H1 (cell line): ENCODE results near the gene FAM9C. TPM values are rescaled to one million over a fixed set of nuclear protein-coding genes. Genes with fewer than 3 reads are reported as not detected.

Source experiments
- CTCF ChIA-PET: fragments of 300-600 bp; sonication (Branson Sonifier 250); formaldehyde crosslinking; loops from one replicate; lab custom pipeline; 2021; ENCODE audit not compliant: partially characterized antibody; lab: Charles Lee
- POLR2A ChIA-PET: fragments of 300-600 bp; sonication (Branson Sonifier 250); formaldehyde crosslinking; loops from one replicate; lab custom pipeline; 2021; ENCODE audit warnings: inconsistent platforms; ENCODE audit not compliant: partially characterized antibody; lab: Charles Lee
- DNase-seq, 2 experiments: peaks; one replicate each; pipeline versions ENCODE4 v3.0.0 to v3.0.0-alpha.2; 2010 to 2022; ENCODE audit warnings: low spot score in 2 of 2, low read depth in 1 of 2, mixed read lengths in 1 of 2
- FAIRE-seq: peaks from 2 replicates; lab custom pipeline; 2011; peaks lifted over from hg19 to GRCh38; lab: Jason Lieb, UNC
- H2AFZ ChIP-seq: 2 replicates; pipeline ENCODE4 v1.8.1; 2012; ENCODE audit warnings: low read length, inconsistent platforms
- H2AK5ac ChIP-seq: 2 replicates; pipeline ENCODE4 v1.6.1; 2013; ENCODE audit warnings: low read depth, low read length
- H2BK120ac ChIP-seq: replicated peaks from 2 replicates; pipeline ENCODE3; 2013; ENCODE audit warnings: low read depth, low read length, inconsistent platforms
- H2BK12ac ChIP-seq: 2 replicates; pipeline ENCODE4 v1.6.1; 2013; ENCODE audit warnings: low read depth, low read length
- H2BK15ac ChIP-seq: 2 replicates; pipeline ENCODE4 v1.6.1; 2013; ENCODE audit warnings: low read length
- H2BK20ac ChIP-seq: 2 replicates; pipeline ENCODE4 v1.6.1; 2013; ENCODE audit warnings: low read length
- H2BK5ac ChIP-seq: 2 replicates; pipeline ENCODE4 v1.6.1; 2013; ENCODE audit warnings: low read depth, low read length
- H3K14ac ChIP-seq: 2 replicates; pipeline ENCODE4 v1.6.1; 2013; ENCODE audit warnings: inconsistent platforms; ENCODE audit not compliant: insufficient read length
- H3K18ac ChIP-seq: 2 replicates; pipeline ENCODE4 v1.6.1; 2013; ENCODE audit warnings: low read length; ENCODE audit errors: extremely low read depth
- H3K23ac ChIP-seq: 2 replicates; pipeline ENCODE4 v1.6.1; 2013; ENCODE audit warnings: inconsistent platforms; ENCODE audit not compliant: insufficient read length
- H3K23me2 ChIP-seq: 2 replicates; pipeline ENCODE4 v1.6.1; 2013; ENCODE audit warnings: low read depth, low read length
- H3K27ac ChIP-seq: 2 replicates; pipeline ENCODE4 v1.6.1; 2011; ENCODE audit warnings: low read depth, low read length, inconsistent platforms
- H3K27me3 ChIP-seq, 4 experiments: replicated peaks in 1 of 4; 1 replicate in 1 of 4; 2 replicates in 3 of 4; pipeline versions ENCODE4 v1.6.1 to v1.8.1; 2011 to 2013; ENCODE audit warnings: low read length in 3 of 4, mild to moderate bottlenecking in 3 of 4, inconsistent platforms in 2 of 4, mixed read lengths in 2 of 4, moderate library complexity in 1 of 4; ENCODE audit not compliant: control insufficient read depth in 3 of 4, insufficient read depth in 3 of 4; ENCODE audit errors: extremely low read depth in 1 of 4
- H3K36me3 ChIP-seq, 4 experiments: 2 replicates each; pipeline versions ENCODE4 v1.6.1 to v1.8.1; 2011 to 2013; ENCODE audit warnings: mild to moderate bottlenecking in 4 of 4, low read length in 3 of 4, moderate library complexity in 2 of 4, control low read depth in 1 of 4, inconsistent platforms in 1 of 4; ENCODE audit not compliant: insufficient read depth in 4 of 4, control insufficient read depth in 2 of 4
- H3K4ac ChIP-seq: replicated peaks from 2 replicates; pipeline ENCODE3; 2013; ENCODE audit warnings: low read length, low read depth, mixed read lengths, inconsistent platforms; ENCODE audit not compliant: insufficient read length
- H3K4me1 ChIP-seq, 4 experiments: replicated peaks in 1 of 4; 1 replicate in 1 of 4; 2 replicates in 3 of 4; pipeline versions ENCODE4 v1.6.1 to v1.8.1; 2011 to 2013; ENCODE audit warnings: low read length in 3 of 4, inconsistent platforms in 2 of 4, mixed read lengths in 1 of 4; ENCODE audit not compliant: insufficient read depth in 4 of 4, control insufficient read depth in 3 of 4
- H3K4me2 ChIP-seq, 2 experiments: 2 replicates each; pipeline versions ENCODE4 v1.6.1 to v1.8.1; 2011 to 2013; ENCODE audit warnings: low read depth in 2 of 2, low read length in 2 of 2, control low read depth in 1 of 2, inconsistent platforms in 1 of 2, mild to moderate bottlenecking in 1 of 2; ENCODE audit not compliant: insufficient read depth in 1 of 2
- H3K4me3 ChIP-seq, 4 experiments: fragments of 200-600, 300-600 bp in 1 of 4; sonication (generic), shearing (Covaris generic), sonication (Bioruptor Twin) in 1 of 4; 2 replicates each; pipeline versions ENCODE4 v1.5.1 to v1.8.1; 2011 to 2016; ENCODE audit warnings: low read length in 4 of 4, low read depth in 3 of 4, control low read depth in 2 of 4, inconsistent platforms in 2 of 4, mild to moderate bottlenecking in 2 of 4, mixed read lengths in 1 of 4, moderate library complexity in 1 of 4; ENCODE audit not compliant: insufficient read depth in 2 of 4; ENCODE audit errors: extremely low read depth in 1 of 4
- H3K56ac ChIP-seq: replicated peaks from 2 replicates; pipeline ENCODE3; 2013; ENCODE audit warnings: low read depth, mild to moderate bottlenecking, mixed read lengths, low read length, inconsistent platforms; ENCODE audit not compliant: insufficient read length
- H3K79me1 ChIP-seq: 2 replicates; pipeline ENCODE4 v1.6.1; 2013; ENCODE audit warnings: low read depth, low read length, control low read depth
- H3K79me2 ChIP-seq, 2 experiments: 2 replicates each; pipeline versions ENCODE4 v1.6.1 to v1.8.1; 2012 to 2013; ENCODE audit warnings: low read length in 2 of 2, mild to moderate bottlenecking in 2 of 2, inconsistent platforms in 1 of 2; ENCODE audit not compliant: insufficient read depth in 2 of 2, control insufficient read depth in 1 of 2
- H3K9ac ChIP-seq, 4 experiments: replicated peaks in 1 of 4; 1 replicate in 1 of 4; 2 replicates in 3 of 4; pipeline versions ENCODE4 v1.6.1 to v1.8.1; 2011 to 2013; ENCODE audit warnings: low read depth in 3 of 4, low read length in 3 of 4, control low read depth in 2 of 4, mild to moderate bottlenecking in 2 of 4, moderate library complexity in 2 of 4, inconsistent platforms in 1 of 4; ENCODE audit errors: extremely low read depth in 1 of 4
- H3K9me3 ChIP-seq, 2 experiments: 2 replicates each; pipeline versions ENCODE4 v1.6.1 to v1.8.1; 2012 to 2013; ENCODE audit warnings: mild to moderate bottlenecking in 2 of 2, moderate library complexity in 2 of 2, control low read depth in 1 of 2, inconsistent platforms in 1 of 2, low read depth in 1 of 2, low read length in 1 of 2, mixed read lengths in 1 of 2; ENCODE audit not compliant: insufficient read depth in 2 of 2
- H4K20me1 ChIP-seq, 2 experiments: replicated peaks in 1 of 2; 2 replicates each; pipeline versions ENCODE3 to v1.8.1; 2011 to 2013; ENCODE audit warnings: inconsistent platforms in 2 of 2, low read length in 2 of 2, mild to moderate bottlenecking in 1 of 2; ENCODE audit not compliant: insufficient read depth in 2 of 2, control insufficient read depth in 1 of 2
- H4K5ac ChIP-seq: 2 replicates; pipeline ENCODE4 v1.6.1; 2013; ENCODE audit warnings: low read length, low read depth, mixed read lengths, inconsistent platforms; ENCODE audit not compliant: insufficient read length
- H4K8ac ChIP-seq: 2 replicates; pipeline ENCODE4 v1.8.0; 2013; ENCODE audit warnings: mild to moderate bottlenecking, moderate library complexity, low read length, inconsistent platforms; ENCODE audit not compliant: insufficient read depth; ENCODE audit errors: extremely low read depth
- H4K91ac ChIP-seq: replicated peaks from 2 replicates; pipeline ENCODE3; 2013; ENCODE audit warnings: low read length, mixed read lengths, inconsistent platforms; ENCODE audit not compliant: insufficient read length
- GABPA ChIP-seq: IDR thresholded peaks from 2 replicates; pipeline ENCODE4 v1.6.1; 2011; ENCODE audit warnings: mild to moderate bottlenecking, low read length, moderate library complexity, borderline replicate concordance; ENCODE audit not compliant: insufficient read depth
- KDM4A ChIP-seq: IDR thresholded peaks from one replicate; pipeline ENCODE4 v1.7.1; 2012; ENCODE audit warnings: low read depth, mild to moderate bottlenecking, moderate library complexity, low read length, inconsistent platforms; ENCODE audit not compliant: severe bottlenecking
- WGBS, 2 experiments: shearing (Covaris generic) in 1 of 2; methylation state at CpG; one replicate each; pipeline versions ENCODE4 v1.1.6 to v1.1.7; 2013 to 2015; ENCODE audit warnings: low lambda C conversion rate in 2 of 2, mixed read lengths in 2 of 2, inconsistent platforms in 1 of 2, low coverage in 1 of 2, missing lambda C conversion rate in 1 of 2; ENCODE audit not compliant: insufficient replicate concordance in 2 of 2, insufficient coverage in 1 of 2, insufficient read length in 1 of 2; ENCODE audit errors: extremely low coverage in 1 of 2, missing lambda C conversion rate in 1 of 2; 5-methylcytosine and 5-hydroxymethylcytosine counted together
- polyA plus RNA-seq, 7 experiments: library from polyadenylated mRNA; depleted of rRNA in 3 of 7; stranded (reverse) in 5 of 7; unstranded in 2 of 7; fragments of >200 nt in 5 of 7; fragments of 200-250 nt in 2 of 7; gene quantifications; 1 replicate in 5 of 7; 2 replicates in 1 of 7; 4 replicates in 1 of 7; pipeline versions ENCODE4 v1.2.1 to v1.2.3, GENCODE V29; 2011 to 2013; ENCODE audit warnings: missing spikeins in 2 of 7, mixed read lengths in 2 of 7
- total RNA-seq: library from RNA; stranded (reverse); fragmentation: NEBNext Ultra II Directional; extraction: Animal tissue kit (Norgen Biotek cat#: 25700); gene quantifications from 2 replicates; pipeline ENCODE4 v1.2.1, GENCODE V29; 2021
- TF ChIP-seq, protein P1 (sequence below): IDR thresholded peaks from 2 replicates; pipeline ENCODE4 v1.6.1; 2011; ENCODE audit warnings: low read length, improper control_type of control experiment

Gene FAM9C
- total and polyA plus RNA-seq, 2 of the 8 experiments (the other 6 are each of a cell fraction or from before 2014, with no cell fraction given), result not detected

DNA sequence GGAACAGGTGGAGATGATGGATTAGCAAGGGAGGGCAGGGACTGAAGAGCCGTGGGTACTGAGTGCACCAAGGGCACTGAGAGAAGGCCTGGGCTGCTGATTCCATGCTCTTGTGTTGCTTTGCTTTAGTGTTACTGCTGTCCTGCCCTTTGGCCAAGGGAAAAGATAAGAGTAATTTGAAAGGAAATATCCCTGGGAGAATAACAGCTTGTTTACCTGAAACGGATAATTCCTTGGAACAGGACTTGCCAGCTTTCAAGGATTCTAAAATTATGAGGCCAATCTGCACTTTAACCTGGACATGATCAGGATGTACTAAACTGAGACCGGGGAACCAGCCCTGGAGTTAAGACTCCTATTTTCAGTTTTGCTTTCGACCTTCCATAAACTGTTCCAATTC lies 20.4 kb downstream of the FAM9C start:
- Histone ChIP-seq H3K56ac (no peak overlapping the region), H2BK5ac (0 out of 2 replicates have a peak overlapping the region, but pooled peaks have one; percentile 66), H4K8ac (no peak overlapping the region), H2BK15ac (no peak overlapping the region), H3K4me1 (peaks cover 0 to 4% (median 2%) of the 10 kb centered on the region in 4 experiments; a peak in 4 of 7 replicates), H3K27ac (no peak overlapping the region), H2BK120ac (no peak overlapping the region), H3K4me2 (no peak overlapping the region), H3K27me3 (no peaks in the 10 kb centered on the region), H3K23ac (no peak overlapping the region), H3K4me3 (no peak overlapping the region), H2BK12ac (no peak overlapping the region), H4K20me1 (no peaks in the 10 kb centered on the region), H3K9ac (no peak overlapping the region), H3K4ac (no peak overlapping the region), H3K79me2 (no peaks in the 10 kb centered on the region), H3K79me1 (no peaks in the 10 kb centered on the region), H3K36me3 (no peaks in the 10 kb centered on the region), H2AFZ (no peak overlapping the region), H3K23me2 (no peaks in the 10 kb centered on the region; the same call in 1 of the 2 replicates), H2BK20ac (no peak overlapping the region), H2AK5ac (no peak overlapping the region), H3K14ac (no peak overlapping the region), H4K5ac (no peak overlapping the region), H3K9me3 (no peaks in the 10 kb centered on the region), H3K18ac (no peak overlapping the region), H4K91ac (no peak overlapping the region)
- WGBS, 2 experiments, result 83% methylated on average over 4 of the region's 4 CpGs; no CpG with 5 or more reads in 1 of the 2 experiments
- TF ChIP-seq KDM4A, result no peak
- TF ChIP-seq, protein P1, sequence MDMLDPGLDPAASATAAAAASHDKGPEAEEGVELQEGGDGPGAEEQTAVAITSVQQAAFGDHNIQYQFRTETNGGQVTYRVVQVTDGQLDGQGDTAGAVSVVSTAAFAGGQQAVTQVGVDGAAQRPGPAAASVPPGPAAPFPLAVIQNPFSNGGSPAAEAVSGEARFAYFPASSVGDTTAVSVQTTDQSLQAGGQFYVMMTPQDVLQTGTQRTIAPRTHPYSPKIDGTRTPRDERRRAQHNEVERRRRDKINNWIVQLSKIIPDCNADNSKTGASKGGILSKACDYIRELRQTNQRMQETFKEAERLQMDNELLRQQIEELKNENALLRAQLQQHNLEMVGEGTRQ, result no peak
- TF ChIP-seq GABPA, result no peak
- CTCF ChIA-PET, result no interaction called here
- DNase-seq (no peak), FAIRE-seq (no peak)
- POLR2A ChIA-PET, result no interaction called here
